HEK293 (cell line): Measurements from ENCODE around the gene PALD1.
A peak's percentile ranks its signal among the peaks of the same experiment; 100 is the strongest.

Experiments
- IKZF3 ChIP-seq: fragments of 450-650 bp; IDR thresholded peaks from 2 replicates; pipeline ENCODE4 v1.5.0; 2018; ENCODE audit warnings: missing biosample characterization, mild to moderate bottlenecking, missing genetic modification characterization, moderate library complexity
- KLF16 ChIP-seq: fragments of 450-650 bp; formaldehyde crosslinking; IDR thresholded peaks from 2 replicates; pipeline ENCODE4 v1.5.1; 2017; ENCODE audit warnings: missing biosample characterization, missing genetic modification characterization
- YY2 ChIP-seq: fragments of 450-650 bp; formaldehyde crosslinking; IDR thresholded peaks from 2 replicates; pipeline ENCODE4 v1.5.1; 2016; ENCODE audit warnings: missing biosample characterization, missing genetic modification characterization
- ZBTB1 ChIP-seq: fragments of 450-650 bp; formaldehyde crosslinking; IDR thresholded peaks from 2 replicates; pipeline ENCODE4 v1.5.1; 2016; ENCODE audit warnings: missing biosample characterization, missing genetic modification characterization
- ZBTB10 ChIP-seq: fragments of 450-650 bp; formaldehyde crosslinking; IDR thresholded peaks from 2 replicates; pipeline ENCODE4 v1.5.1; 2016; ENCODE audit warnings: missing biosample characterization, missing genetic modification characterization
- ZBTB21 ChIP-seq: fragments of 450-650 bp; formaldehyde crosslinking; IDR thresholded peaks from 2 replicates; pipeline ENCODE4 v1.5.1; 2017; ENCODE audit warnings: missing biosample characterization, missing genetic modification characterization
- ZBTB7A ChIP-seq: fragments of 450-650 bp; formaldehyde crosslinking; IDR thresholded peaks from 2 replicates; pipeline ENCODE4 v1.5.1; 2016; ENCODE audit warnings: low read depth, missing biosample characterization, missing genetic modification characterization
- ZIC2 ChIP-seq: fragments of 450-650 bp; formaldehyde crosslinking; IDR thresholded peaks from 2 replicates; pipeline ENCODE4 v1.5.1; 2016; ENCODE audit warnings: missing biosample characterization, missing genetic modification characterization
- ZNF341 ChIP-seq: fragments of 450-650 bp; formaldehyde crosslinking; IDR thresholded peaks from 2 replicates; pipeline ENCODE4; 2016; ENCODE audit warnings: low read depth, missing biosample characterization, missing genetic modification characterization
- ZNF350 ChIP-seq: fragments of 450-650 bp; formaldehyde crosslinking; IDR thresholded peaks from 2 replicates; pipeline ENCODE4 v1.5.0; 2017; ENCODE audit warnings: missing biosample characterization, mild to moderate bottlenecking, missing genetic modification characterization
- ZNF362 ChIP-seq: fragments of 450-650 bp; formaldehyde crosslinking; IDR thresholded peaks from 2 replicates; pipeline ENCODE4 v1.5.1; 2016; ENCODE audit warnings: missing biosample characterization, missing genetic modification characterization
- ZNF37A ChIP-seq: fragments of 450-650 bp; IDR thresholded peaks from 2 replicates; pipeline ENCODE4 v1.5.1; 2018; ENCODE audit warnings: missing biosample characterization, missing genetic modification characterization
- ZNF501 ChIP-seq: fragments of 450-650 bp; formaldehyde crosslinking; IDR thresholded peaks from 2 replicates; pipeline ENCODE4 v1.5.1; 2016; ENCODE audit warnings: missing biosample characterization, missing genetic modification characterization
- ZNF514 ChIP-seq: fragments of 450-650 bp; formaldehyde crosslinking; IDR thresholded peaks from 2 replicates; pipeline ENCODE4 v1.5.1; 2016; ENCODE audit warnings: missing biosample characterization, missing genetic modification characterization
- ZNF654 ChIP-seq: fragments of 450-650 bp; formaldehyde crosslinking; IDR thresholded peaks from 2 replicates; pipeline ENCODE4 v1.5.1; 2016; ENCODE audit warnings: low read depth, missing biosample characterization, missing genetic modification characterization
- ZNF792 ChIP-seq: fragments of 450-650 bp; formaldehyde crosslinking; IDR thresholded peaks from 2 replicates; pipeline ENCODE4 v1.5.1; 2016; ENCODE audit warnings: missing biosample characterization, missing genetic modification characterization
- ZXDB ChIP-seq: fragments of 450-650 bp; formaldehyde crosslinking; IDR thresholded peaks from 2 replicates; pipeline ENCODE4 v1.5.1; 2016; ENCODE audit warnings: missing biosample characterization, missing genetic modification characterization
- TF ChIP-seq, protein P1 (sequence below): fragments of 450-650 bp; formaldehyde crosslinking; IDR thresholded peaks from 2 replicates; pipeline ENCODE4 v1.5.1; 2016; ENCODE audit warnings: missing biosample characterization, missing genetic modification characterization
- TF ChIP-seq, protein P2 (sequence below): fragments of 450-650 bp; formaldehyde crosslinking; IDR thresholded peaks from 2 replicates; pipeline ENCODE4 v1.5.1; 2017; ENCODE audit warnings: missing biosample characterization, missing genetic modification characterization
- TF ChIP-seq, protein P3 (sequence below): fragments of 450-650 bp; formaldehyde crosslinking; IDR thresholded peaks from 2 replicates; pipeline ENCODE4 v1.5.1; 2016; ENCODE audit warnings: missing biosample characterization, missing genetic modification characterization, low read depth
- TF ChIP-seq, protein P4 (sequence below): fragments of 450-650 bp; formaldehyde crosslinking; IDR thresholded peaks from 2 replicates; pipeline ENCODE4 v1.5.1; 2016; ENCODE audit warnings: missing biosample characterization, missing genetic modification characterization
- TF ChIP-seq, protein P5 (sequence below): fragments of 450-650 bp; formaldehyde crosslinking; IDR thresholded peaks from 2 replicates; pipeline ENCODE4; 2016; ENCODE audit warnings: missing biosample characterization, missing genetic modification characterization

PALD1 gene

GRCh38 chr10:70480239-70480861 lies 1.8 kb downstream of the PALD1 start (continued):
- TF ChIP-seq, protein P1, sequence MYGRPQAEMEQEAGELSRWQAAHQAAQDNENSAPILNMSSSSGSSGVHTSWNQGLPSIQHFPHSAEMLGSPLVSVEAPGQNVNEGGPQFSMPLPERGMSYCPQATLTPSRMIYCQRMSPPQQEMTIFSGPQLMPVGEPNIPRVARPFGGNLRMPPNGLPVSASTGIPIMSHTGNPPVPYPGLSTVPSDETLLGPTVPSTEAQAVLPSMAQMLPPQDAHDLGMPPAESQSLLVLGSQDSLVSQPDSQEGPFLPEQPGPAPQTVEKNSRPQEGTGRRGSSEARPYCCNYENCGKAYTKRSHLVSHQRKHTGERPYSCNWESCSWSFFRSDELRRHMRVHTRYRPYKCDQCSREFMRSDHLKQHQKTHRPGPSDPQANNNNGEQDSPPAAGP (tag by site-specific recombination), result no peak
- TF ChIP-seq ZNF501 (tag by site-specific recombination) (no peak), ZNF350 (tag by site-specific recombination) (no peak), ZXDB (tag by site-specific recombination) (no peak), ZNF654 (tag by site-specific recombination) (no peak), IKZF3 (tag by site-specific recombination) (no peak), ZNF341 (tag by site-specific recombination) (peak; percentile 89), ZNF362 (no peak), YY2 (tag by site-specific recombination) (no peak), ZBTB1 (tag by site-specific recombination) (no peak), ZNF37A (tag by site-specific recombination) (no peak), ZNF514 (tag by site-specific recombination) (no peak), ZIC2 (tag by site-specific recombination) (peak; percentile 49), ZBTB21 (tag by site-specific recombination) (no peak), ZNF792 (no peak), KLF16 (tag by site-specific recombination) (no peak), ZBTB10 (tag by site-specific recombination) (no peak), ZBTB7A (tag by site-specific recombination) (no peak)
- TF ChIP-seq, protein P2, sequence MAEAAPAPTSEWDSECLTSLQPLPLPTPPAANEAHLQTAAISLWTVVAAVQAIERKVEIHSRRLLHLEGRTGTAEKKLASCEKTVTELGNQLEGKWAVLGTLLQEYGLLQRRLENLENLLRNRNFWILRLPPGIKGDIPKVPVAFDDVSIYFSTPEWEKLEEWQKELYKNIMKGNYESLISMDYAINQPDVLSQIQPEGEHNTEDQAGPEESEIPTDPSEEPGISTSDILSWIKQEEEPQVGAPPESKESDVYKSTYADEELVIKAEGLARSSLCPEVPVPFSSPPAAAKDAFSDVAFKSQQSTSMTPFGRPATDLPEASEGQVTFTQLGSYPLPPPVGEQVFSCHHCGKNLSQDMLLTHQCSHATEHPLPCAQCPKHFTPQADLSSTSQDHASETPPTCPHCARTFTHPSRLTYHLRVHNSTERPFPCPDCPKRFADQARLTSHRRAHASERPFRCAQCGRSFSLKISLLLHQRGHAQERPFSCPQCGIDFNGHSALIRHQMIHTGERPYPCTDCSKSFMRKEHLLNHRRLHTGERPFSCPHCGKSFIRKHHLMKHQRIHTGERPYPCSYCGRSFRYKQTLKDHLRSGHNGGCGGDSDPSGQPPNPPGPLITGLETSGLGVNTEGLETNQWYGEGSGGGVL, result peak; percentile 48; the same call in 1 of the 2 replicates
- TF ChIP-seq, protein P3, sequence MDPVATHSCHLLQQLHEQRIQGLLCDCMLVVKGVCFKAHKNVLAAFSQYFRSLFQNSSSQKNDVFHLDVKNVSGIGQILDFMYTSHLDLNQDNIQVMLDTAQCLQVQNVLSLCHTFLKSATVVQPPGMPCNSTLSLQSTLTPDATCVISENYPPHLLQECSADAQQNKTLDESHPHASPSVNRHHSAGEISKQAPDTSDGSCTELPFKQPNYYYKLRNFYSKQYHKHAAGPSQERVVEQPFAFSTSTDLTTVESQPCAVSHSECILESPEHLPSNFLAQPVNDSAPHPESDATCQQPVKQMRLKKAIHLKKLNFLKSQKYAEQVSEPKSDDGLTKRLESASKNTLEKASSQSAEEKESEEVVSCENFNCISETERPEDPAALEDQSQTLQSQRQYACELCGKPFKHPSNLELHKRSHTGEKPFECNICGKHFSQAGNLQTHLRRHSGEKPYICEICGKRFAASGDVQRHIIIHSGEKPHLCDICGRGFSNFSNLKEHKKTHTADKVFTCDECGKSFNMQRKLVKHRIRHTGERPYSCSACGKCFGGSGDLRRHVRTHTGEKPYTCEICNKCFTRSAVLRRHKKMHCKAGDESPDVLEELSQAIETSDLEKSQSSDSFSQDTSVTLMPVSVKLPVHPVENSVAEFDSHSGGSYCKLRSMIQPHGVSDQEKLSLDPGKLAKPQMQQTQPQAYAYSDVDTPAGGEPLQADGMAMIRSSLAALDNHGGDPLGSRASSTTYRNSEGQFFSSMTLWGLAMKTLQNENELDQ (tag by site-specific recombination), result no peak
- TF ChIP-seq, protein P4, sequence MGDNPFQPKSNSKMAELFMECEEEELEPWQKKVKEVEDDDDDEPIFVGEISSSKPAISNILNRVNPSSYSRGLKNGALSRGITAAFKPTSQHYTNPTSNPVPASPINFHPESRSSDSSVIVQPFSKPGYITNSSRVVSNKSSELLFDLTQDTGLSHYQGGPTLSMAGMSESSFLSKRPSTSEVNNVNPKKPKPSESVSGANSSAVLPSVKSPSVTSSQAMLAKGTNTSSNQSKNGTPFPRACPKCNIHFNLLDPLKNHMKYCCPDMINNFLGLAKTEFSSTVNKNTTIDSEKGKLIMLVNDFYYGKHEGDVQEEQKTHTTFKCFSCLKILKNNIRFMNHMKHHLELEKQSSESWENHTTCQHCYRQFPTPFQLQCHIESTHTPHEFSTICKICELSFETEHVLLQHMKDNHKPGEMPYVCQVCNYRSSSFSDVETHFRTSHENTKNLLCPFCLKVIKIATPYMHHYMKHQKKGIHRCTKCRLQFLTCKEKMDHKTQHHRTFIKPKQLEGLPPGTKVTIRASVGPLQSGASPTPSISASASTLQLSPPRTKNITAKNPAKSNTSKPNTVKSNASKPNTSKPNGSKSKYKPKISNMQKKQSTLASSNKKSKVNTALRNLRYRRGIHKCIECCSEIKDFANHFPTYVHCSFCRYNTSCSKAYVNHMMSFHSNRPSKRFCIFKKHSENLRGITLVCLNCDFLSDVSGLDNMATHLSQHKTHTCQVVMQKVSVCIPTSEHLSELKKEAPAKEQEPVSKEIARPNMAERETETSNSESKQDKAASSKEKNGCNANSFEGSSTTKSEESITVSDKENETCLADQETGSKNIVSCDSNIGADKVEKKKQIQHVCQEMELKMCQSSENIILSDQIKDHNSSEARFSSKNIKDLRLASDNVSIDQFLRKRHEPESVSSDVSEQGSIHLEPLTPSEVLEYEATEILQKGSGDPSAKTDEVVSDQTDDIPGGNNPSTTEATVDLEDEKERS (tag by site-specific recombination), result no peak
- TF ChIP-seq, protein P5, sequence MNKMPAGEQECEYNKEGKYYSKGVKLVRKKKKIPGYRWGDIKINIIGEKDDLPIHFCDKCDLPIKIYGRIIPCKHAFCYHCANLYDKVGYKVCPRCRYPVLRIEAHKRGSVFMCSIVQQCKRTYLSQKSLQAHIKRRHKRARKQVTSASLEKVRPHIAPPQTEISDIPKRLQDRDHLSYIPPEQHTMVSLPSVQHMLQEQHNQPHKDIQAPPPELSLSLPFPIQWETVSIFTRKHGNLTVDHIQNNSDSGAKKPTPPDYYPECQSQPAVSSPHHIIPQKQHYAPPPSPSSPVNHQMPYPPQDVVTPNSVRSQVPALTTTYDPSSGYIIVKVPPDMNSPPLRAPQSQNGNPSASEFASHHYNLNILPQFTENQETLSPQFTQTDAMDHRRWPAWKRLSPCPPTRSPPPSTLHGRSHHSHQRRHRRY (tag by site-specific recombination), result no peak
